HepG2 (cell line): Measurements from ENCODE around the gene ECT2. TPM values are rescaled to one million over a fixed set of nuclear protein-coding genes. Genes with fewer than 3 reads are reported as not detected.
A peak's percentile ranks its signal among the peaks of the same experiment; 100 is the strongest.

ENCODE experiments used
- BCL3 ChIP-seq: sonication (generic); formaldehyde crosslinking; IDR thresholded peaks from 2 replicates; pipeline ENCODE4 v1.5.1; 2020; ENCODE audit warnings: mild to moderate bottlenecking, missing genetic modification reagents, moderate library complexity
- CCAR2 ChIP-seq: fragments of 200-400 bp; formaldehyde crosslinking; optimal IDR thresholded peaks from 2 replicates; pipeline ENCODE3; 2018; ENCODE audit warnings: low read depth, mild to moderate bottlenecking, low read length, moderate library complexity
- GTF2F1 ChIP-seq: fragments of 150-350 bp; IDR thresholded peaks from 2 replicates; pipeline ENCODE4 v1.6.1; 2014; ENCODE audit warnings: low read length
- HES4 ChIP-seq: sonication (generic); formaldehyde crosslinking; IDR thresholded peaks from 2 replicates; pipeline ENCODE4 v1.9.0; 2021; ENCODE audit warnings: mild to moderate bottlenecking, missing genetic modification reagents, borderline replicate concordance
- HINFP ChIP-seq: sonication (generic); formaldehyde crosslinking; IDR thresholded peaks from 2 replicates; pipeline ENCODE4 v1.4.0; 2020; ENCODE audit warnings: low read depth, mild to moderate bottlenecking, missing genetic modification reagents
- HNF4G ChIP-seq, 2 experiments: sonication (generic) in 1 of 2; formaldehyde crosslinking in 1 of 2; IDR thresholded peaks; 2 replicates each; pipeline versions ENCODE4 v1.4.0 to v1.6.1; 2011 to 2020; ENCODE audit warnings: borderline replicate concordance in 2 of 2, low read depth in 2 of 2, mild to moderate bottlenecking in 2 of 2, low read length in 1 of 2, missing genetic modification reagents in 1 of 2, moderate library complexity in 1 of 2
- KLF6 ChIP-seq: IDR thresholded peaks from 2 replicates; pipeline ENCODE4 v1.8.0; 2016; ENCODE audit warnings: missing biosample characterization, missing genetic modification reagents
- MIER2 ChIP-seq: IDR thresholded peaks from 2 replicates; pipeline ENCODE4 v1.6.1; 2016; ENCODE audit warnings: missing biosample characterization, missing genetic modification reagents
- MXD4 ChIP-seq: IDR thresholded peaks from 2 replicates; pipeline ENCODE4 v1.6.1; 2016; ENCODE audit warnings: mild to moderate bottlenecking, missing biosample characterization, missing genetic modification reagents
- SRY ChIP-seq: sonication (generic); formaldehyde crosslinking; IDR thresholded peaks from 2 replicates; pipeline ENCODE4 v1.8.0; 2022; ENCODE audit warnings: mild to moderate bottlenecking, missing genetic modification reagents
- XRCC5 ChIP-seq: fragments of 200-400 bp; formaldehyde crosslinking; optimal IDR thresholded peaks from 2 replicates; pipeline ENCODE3; 2017; ENCODE audit warnings: mild to moderate bottlenecking, low read length
- ZBTB7B ChIP-seq: sonication (generic); formaldehyde crosslinking; IDR thresholded peaks from 2 replicates; pipeline ENCODE4 v1.4.0; 2020; ENCODE audit warnings: missing genetic modification reagents
- ZIK1 ChIP-seq: sonication (generic); formaldehyde crosslinking; IDR thresholded peaks from 2 replicates; pipeline ENCODE4 v1.5.0; 2020; ENCODE audit warnings: mild to moderate bottlenecking, low read depth, missing genetic modification reagents, borderline replicate concordance
- ZNF34 ChIP-seq: sonication (generic); formaldehyde crosslinking; IDR thresholded peaks from 2 replicates; pipeline ENCODE4 v1.4.0; 2020; ENCODE audit warnings: mild to moderate bottlenecking, missing genetic modification reagents, borderline replicate concordance
- ZNF776 ChIP-seq: sonication (generic); formaldehyde crosslinking; IDR thresholded peaks from 2 replicates; pipeline ENCODE4 v1.4.0; 2020; ENCODE audit warnings: mild to moderate bottlenecking, missing genetic modification reagents
- ZXDC ChIP-seq: sonication (generic); formaldehyde crosslinking; IDR thresholded peaks from 2 replicates; pipeline ENCODE4 v1.5.0; 2020; ENCODE audit warnings: mild to moderate bottlenecking, missing genetic modification reagents
- polyA plus RNA-seq, 8 experiments: library from polyadenylated mRNA; depleted of rRNA in 3 of 8; stranded (reverse) in 7 of 8; unstranded in 1 of 8; fragments of >200 nt; fragmentation: Illumina TruSeq in 4 of 8; extraction: Trizol in 4 of 8; gene quantifications; 2 replicates each; pipeline versions ENCODE4 v1.2.1 to v1.2.3, GENCODE V29; 2011 to 2016; ENCODE audit warnings: low read depth in 4 of 8, missing spikeins in 1 of 8, mixed read lengths in 1 of 8; ENCODE audit not compliant: insufficient read depth in 1 of 8
- total RNA-seq, 5 experiments: library from RNA; depleted of rRNA; stranded (reverse); fragments of >200 nt; fragmentation: Illumina TruSeq; extraction: Trizol; gene quantifications; 2 replicates each; pipeline ENCODE4 v1.2.3, GENCODE V29; 2016; ENCODE audit warnings: low read depth in 1 of 5
- TF ChIP-seq, protein P1 (sequence below): sonication (generic); formaldehyde crosslinking; conservative IDR thresholded peaks from 2 replicates; pipeline ENCODE4 v1.4.0; 2020; ENCODE audit warnings: missing genetic modification reagents
- TF ChIP-seq, protein P2 (sequence below): sonication (generic); formaldehyde crosslinking; IDR thresholded peaks from 2 replicates; pipeline ENCODE4 v1.4.0; 2020; ENCODE audit warnings: missing genetic modification reagents, borderline replicate concordance

ECT2 gene
- total and polyA plus RNA-seq, 2 of the 13 experiments (the other 11 are each of a cell fraction or from before 2014, with no cell fraction given), result 21.6 to 52.0 TPM

GRCh38 chr3:172710664-172711453 is 39.7 kb upstream of the ECT2 start, which contains the start of gene NCEH1 (continued):
- 0 out of 2 replicates have a peak, but pooled peaks have one; percentile 73 for TF ChIP-seq ZNF776 (CRISPR knock-in tag)
- TF ChIP-seq SRY (CRISPR knock-in tag), result peak; percentile 71; the same call in 1 of the 2 replicates
- TF ChIP-seq, protein P1, sequence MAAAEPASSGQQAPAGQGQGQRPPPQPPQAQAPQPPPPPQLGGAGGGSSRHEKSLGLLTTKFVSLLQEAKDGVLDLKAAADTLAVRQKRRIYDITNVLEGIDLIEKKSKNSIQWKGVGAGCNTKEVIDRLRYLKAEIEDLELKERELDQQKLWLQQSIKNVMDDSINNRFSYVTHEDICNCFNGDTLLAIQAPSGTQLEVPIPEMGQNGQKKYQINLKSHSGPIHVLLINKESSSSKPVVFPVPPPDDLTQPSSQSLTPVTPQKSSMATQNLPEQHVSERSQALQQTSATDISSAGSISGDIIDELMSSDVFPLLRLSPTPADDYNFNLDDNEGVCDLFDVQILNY (CRISPR knock-in tag), result no peak; the same call in 1 of the 2 replicates
- peak; percentile 72; the same call in 1 of the 2 replicates for TF ChIP-seq MXD4 (CRISPR knock-in tag)
- peak; percentile 76 for TF ChIP-seq ZBTB7B (CRISPR knock-in tag)
- no peak for TF ChIP-seq CCAR2
- no peak; the same call in 1 of the 2 replicates for TF ChIP-seq GTF2F1
- TF ChIP-seq XRCC5, result peak; percentile 98
- 0 out of 2 replicates have a peak, but pooled peaks have one; percentile 22 for TF ChIP-seq HINFP
- no peak for TF ChIP-seq ZNF34 (CRISPR knock-in tag)
- TF ChIP-seq KLF6 (CRISPR knock-in tag), result peak; percentile 27; the same call in 1 of the 2 replicates
- TF ChIP-seq, protein P2, sequence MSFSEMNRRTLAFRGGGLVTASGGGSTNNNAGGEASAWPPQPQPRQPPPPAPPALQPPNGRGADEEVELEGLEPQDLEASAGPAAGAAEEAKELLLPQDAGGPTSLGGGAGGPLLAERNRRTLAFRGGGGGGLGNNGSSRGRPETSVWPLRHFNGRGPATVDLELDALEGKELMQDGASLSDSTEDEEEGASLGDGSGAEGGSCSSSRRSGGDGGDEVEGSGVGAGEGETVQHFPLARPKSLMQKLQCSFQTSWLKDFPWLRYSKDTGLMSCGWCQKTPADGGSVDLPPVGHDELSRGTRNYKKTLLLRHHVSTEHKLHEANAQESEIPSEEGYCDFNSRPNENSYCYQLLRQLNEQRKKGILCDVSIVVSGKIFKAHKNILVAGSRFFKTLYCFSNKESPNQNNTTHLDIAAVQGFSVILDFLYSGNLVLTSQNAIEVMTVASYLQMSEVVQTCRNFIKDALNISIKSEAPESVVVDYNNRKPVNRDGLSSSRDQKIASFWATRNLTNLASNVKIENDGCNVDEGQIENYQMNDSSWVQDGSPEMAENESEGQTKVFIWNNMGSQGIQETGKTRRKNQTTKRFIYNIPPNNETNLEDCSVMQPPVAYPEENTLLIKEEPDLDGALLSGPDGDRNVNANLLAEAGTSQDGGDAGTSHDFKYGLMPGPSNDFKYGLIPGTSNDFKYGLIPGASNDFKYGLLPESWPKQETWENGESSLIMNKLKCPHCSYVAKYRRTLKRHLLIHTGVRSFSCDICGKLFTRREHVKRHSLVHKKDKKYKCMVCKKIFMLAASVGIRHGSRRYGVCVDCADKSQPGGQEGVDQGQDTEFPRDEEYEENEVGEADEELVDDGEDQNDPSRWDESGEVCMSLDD, result peak; percentile 96
- 0 out of 2 replicates have a peak, but pooled peaks have one; percentile 76 for TF ChIP-seq HES4 (CRISPR knock-in tag)
- no peak for TF ChIP-seq ZXDC (CRISPR knock-in tag)
- 0 out of 2 replicates have a peak, but pooled peaks have one; percentile 24 for TF ChIP-seq BCL3
- TF ChIP-seq ZIK1 (CRISPR knock-in tag), result no peak
- TF ChIP-seq HNF4G (IDR thresholded peaks at IDR 0.05; ENCODE audit: borderline replicate concordance, low read depth, low read length), result peak; percentile 25; the same call in 1 of the 2 replicates
- TF ChIP-seq HNF4G (CRISPR knock-in tag; IDR thresholded peaks at IDR 0.05; ENCODE audit: borderline replicate concordance, low read depth), result 0 out of 2 replicates have a peak, but pooled peaks have one; percentile 13
- peak; percentile 73; the same call in 1 of the 2 replicates for TF ChIP-seq MIER2 (CRISPR knock-in tag)
